T-helper 17 cell (primary cell): Measurements from ENCODE around the gene PNMA6E. TPM values are rescaled to one million over a fixed set of nuclear protein-coding genes. Genes with fewer than 3 reads are reported as not detected.

Source experiments
- ATAC-seq: fragments of 150-1000 bp; cut with Tn5 transposase; 2 replicates; pipeline ENCODE4 v1.10.0; 2021; ENCODE audit warnings: mild to moderate bottlenecking, moderate library complexity
- DNase-seq, 3 donors: peaks; one replicate each; pipeline versions ENCODE4 v3.0.0 to v3.0.0-alpha.2; 2020 to 2021
- H3K9me3 ChIP-seq: one replicate; pipeline ENCODE4 v1.7.0; 2013; ENCODE audit warnings: low read length, mild to moderate bottlenecking; ENCODE audit not compliant: control insufficient read depth, poor library complexity, severe bottlenecking
- H3K27ac Mint-ChIP-seq: one replicate; pipeline ENCODE4 v1.8.0; 2022; ENCODE audit warnings: mild to moderate bottlenecking, moderate library complexity, mixed read lengths
- H3K27me3 Mint-ChIP-seq: one replicate; pipeline ENCODE4 v1.8.0; 2022; ENCODE audit warnings: mixed read lengths
- H3K36me3 Mint-ChIP-seq: one replicate; pipeline ENCODE4 v1.8.0; 2022; ENCODE audit warnings: low read depth, mixed read lengths
- H3K4me1 Mint-ChIP-seq: one replicate; pipeline ENCODE4 v1.8.0; 2022; ENCODE audit warnings: mild to moderate bottlenecking, mixed read lengths
- H3K4me3 Mint-ChIP-seq: one replicate; pipeline ENCODE4 v1.8.0; 2022; ENCODE audit warnings: mild to moderate bottlenecking, moderate library complexity, mixed read lengths
- total RNA-seq, 4 donors: library from RNA in 2 of 4; stranded (reverse) in 2 of 4; gene quantifications; one replicate each; pipeline ENCODE4 v1.2.3 and lab custom pipeline; 2022 to 2026

Gene PNMA6E
- total RNA-seq, 2 donors from 2014 or later = not detected

DNA sequence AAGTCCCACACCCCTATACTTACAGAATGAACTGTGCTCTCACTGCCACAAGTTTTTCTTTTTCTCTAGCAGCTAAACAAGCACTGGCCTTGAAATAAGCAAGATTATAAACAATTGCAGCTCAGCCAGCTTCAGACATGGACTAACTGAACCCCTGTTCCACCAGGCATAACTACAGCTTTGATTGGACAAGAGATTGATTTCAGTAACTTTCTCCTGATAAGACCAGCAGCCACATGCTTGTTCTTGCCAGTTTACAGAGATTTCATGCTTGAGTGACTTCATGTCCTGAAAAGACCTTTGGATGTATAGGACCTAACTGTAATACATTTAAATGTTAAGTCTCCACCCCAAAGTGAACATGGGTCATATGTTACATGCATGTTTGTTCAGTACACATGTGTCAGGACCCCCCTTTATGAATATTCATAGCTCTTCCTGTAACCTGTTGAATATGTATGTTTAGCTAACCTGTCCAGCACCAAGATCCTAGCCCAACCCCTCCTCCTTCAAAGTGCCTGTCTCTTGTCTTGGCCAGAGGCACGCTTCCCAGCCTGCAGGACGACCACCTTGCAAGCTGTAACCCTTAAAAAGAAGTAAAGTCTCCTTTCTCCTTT is 39.3 kb downstream of the PNMA6E start:
- Mint-ChIP-seq H3K4me1 (no peaks in the 10 kb centered on the region), H3K27me3 (no peaks in the 10 kb centered on the region), H3K36me3 (no peaks in the 10 kb centered on the region), H3K27ac (no peak overlapping the region), H3K4me3 (no peak overlapping the region)
- DNase-seq (no peak), ATAC-seq (no peak)
- no peaks in the 10 kb centered on the region for H3K9me3 ChIP-seq

DNA sequence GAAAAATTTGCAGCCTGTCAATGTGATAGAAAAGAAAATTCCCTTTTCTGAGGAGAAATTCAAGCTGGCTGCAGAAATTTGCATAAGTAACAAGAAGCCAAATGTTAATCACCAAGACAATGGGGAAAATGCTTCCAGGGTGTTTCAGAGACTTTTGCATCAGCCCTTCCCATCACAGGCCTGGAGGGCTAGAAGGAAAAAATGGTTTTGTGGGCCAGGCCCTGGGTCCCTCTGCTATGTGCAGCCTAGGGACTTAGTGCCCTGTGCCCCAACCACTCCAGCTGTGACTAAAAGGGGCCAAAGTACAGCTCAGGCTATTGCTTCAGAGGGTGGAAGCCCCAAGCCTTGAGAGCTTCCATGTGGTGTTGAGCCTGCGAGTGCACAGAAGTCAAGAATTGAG is 43.3 kb downstream of the PNMA6E start:
- ATAC-seq (no peak), DNase-seq (no peak)
- no peaks in the 10 kb centered on the region for H3K9me3 ChIP-seq
- Mint-ChIP-seq H3K36me3 (no peaks in the 10 kb centered on the region), H3K27me3 (no peaks in the 10 kb centered on the region), H3K4me3 (no peak overlapping the region), H3K27ac (no peak overlapping the region), H3K4me1 (peaks cover 2% of the 10 kb centered on the region)

DNA sequence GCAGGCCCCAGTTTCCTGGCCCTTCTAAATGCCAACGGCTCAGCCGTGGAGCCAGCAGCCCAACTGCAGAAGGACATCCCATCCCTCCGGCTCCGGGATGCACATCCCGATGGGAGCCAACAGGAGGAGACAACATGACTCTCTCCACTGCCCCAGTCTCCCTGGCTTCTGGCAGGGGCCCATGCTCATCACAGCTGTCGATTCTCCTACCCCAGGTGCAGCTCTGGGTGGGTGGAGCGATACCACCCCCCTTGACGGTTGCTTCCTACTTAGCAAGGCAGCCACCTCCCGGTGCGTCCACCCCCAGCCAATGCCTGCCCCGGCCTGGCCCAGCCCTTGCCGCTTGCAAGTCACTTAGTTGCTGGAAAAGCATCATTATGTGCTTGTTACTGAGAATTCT is 47.7 kb downstream of the PNMA6E start:
- no peaks in the 10 kb centered on the region for H3K9me3 ChIP-seq
- H3K4me3 Mint-ChIP-seq = no peak overlapping the region
- peaks cover 2% of the 10 kb centered on the region for H3K4me1 Mint-ChIP-seq
- ATAC-seq (no peak), DNase-seq (no peak)
- H3K27ac Mint-ChIP-seq = no peak overlapping the region
- H3K36me3 Mint-ChIP-seq = no peaks in the 10 kb centered on the region
- H3K27me3 Mint-ChIP-seq = no peaks in the 10 kb centered on the region

DNA sequence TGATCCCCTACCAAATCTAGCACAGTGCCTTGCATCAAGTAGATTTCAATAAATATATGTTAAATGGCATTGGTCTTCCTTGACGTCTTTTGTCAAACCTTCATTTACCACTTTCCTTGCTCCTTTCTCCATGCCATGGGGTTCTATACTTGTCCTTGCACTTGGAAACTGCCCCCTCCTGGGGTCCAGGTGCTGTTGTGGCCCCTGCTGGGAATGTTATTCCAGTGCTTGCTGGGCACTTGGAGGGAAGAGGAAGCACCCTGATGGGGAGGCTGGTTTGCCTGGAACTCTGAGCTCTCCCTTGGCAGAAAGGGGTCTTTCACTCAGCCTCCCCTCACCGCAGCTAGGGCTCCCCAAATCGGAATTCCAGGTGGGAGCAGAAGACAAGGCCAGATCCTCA is 48.3 kb downstream of the PNMA6E start:
- no peak overlapping the region for H3K4me3 Mint-ChIP-seq
- no peaks in the 10 kb centered on the region for H3K27me3 Mint-ChIP-seq
- DNase-seq (no peak), ATAC-seq (no peak)
- H3K36me3 Mint-ChIP-seq = no peaks in the 10 kb centered on the region
- no peaks in the 10 kb centered on the region for H3K9me3 ChIP-seq
- no peak overlapping the region for H3K27ac Mint-ChIP-seq
- H3K4me1 Mint-ChIP-seq = peaks cover 2% of the 10 kb centered on the region

DNA sequence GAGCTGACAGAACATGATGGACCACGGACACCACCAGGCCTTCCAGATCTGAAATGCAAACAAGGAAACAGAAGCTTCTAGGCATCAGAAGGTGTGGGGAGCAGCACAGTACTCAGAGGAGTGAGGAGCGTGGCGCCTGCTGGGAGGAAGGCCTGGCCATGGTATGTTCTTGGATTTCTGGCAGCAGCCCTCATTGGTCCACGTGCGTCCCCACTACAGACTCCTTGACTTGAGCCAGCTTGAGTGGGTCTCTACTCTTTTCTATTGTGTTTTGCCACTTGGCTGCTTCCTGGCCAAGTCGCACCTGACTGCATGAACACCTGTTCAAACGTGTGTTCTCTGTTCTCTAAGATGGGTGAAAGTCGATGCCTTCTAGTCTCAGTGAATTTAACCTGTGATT is 49.2 kb downstream of the PNMA6E start:
- Mint-ChIP-seq H3K4me3 (no peak overlapping the region), H3K27ac (no peak overlapping the region), H3K36me3 (no peaks in the 10 kb centered on the region), H3K4me1 (peaks cover 2% of the 10 kb centered on the region), H3K27me3 (no peaks in the 10 kb centered on the region)
- ATAC-seq (no peak), DNase-seq (no peak)
- no peaks in the 10 kb centered on the region for H3K9me3 ChIP-seq

DNA sequence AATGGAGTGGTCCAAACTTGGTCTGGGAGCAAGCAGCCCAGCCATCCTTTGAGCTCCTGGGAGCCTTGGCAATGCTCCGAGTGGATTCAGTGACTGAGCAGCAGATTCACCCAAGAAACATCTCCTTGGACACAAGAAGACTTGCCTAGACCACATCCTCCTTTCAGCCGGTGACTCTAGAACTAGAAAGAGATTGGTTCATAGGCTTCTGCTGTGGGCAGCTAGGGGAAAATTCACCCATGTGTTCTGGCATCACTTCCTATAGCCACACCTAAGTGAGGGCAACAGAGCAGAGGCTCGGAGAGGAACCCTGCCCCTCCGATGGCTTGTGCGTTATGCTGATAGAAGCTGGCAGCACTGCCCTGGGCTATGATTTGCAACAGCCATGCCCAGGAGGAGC is 51.2 kb downstream of the PNMA6E start:
- Mint-ChIP-seq H3K27ac (no peak overlapping the region), H3K36me3 (no peaks in the 10 kb centered on the region)
- no peak for ATAC-seq

DNA sequence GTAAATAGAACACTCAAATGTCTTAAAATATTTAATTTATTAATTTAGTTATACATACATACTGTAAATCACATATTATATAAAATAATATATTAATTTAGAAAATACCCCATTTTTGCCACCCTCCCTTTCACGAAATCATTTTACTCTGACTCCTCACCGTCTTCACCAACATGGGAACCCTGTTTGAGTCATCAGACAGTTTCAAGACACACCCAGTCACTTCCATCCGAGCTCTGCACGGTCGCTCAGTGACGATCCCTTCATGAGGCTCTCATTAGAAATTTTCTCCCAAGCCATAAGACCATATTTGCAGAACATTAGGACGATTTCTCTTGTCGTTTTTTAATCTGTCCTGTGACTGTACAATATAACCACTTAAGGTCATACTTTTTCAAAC is 52.7 kb downstream of the PNMA6E start:
- DNase-seq (no peak), ATAC-seq (no peak)
- Mint-ChIP-seq H3K27me3 (no peaks in the 10 kb centered on the region), H3K36me3 (no peaks in the 10 kb centered on the region), H3K27ac (no peak overlapping the region), H3K4me1 (peaks cover 3% of the 10 kb centered on the region), H3K4me3 (no peak overlapping the region)
- no peaks in the 10 kb centered on the region for H3K9me3 ChIP-seq

More for the DNA sequence above, 51.2 kb downstream of the PNMA6E start:
- Mint-ChIP-seq H3K27me3 (no peaks in the 10 kb centered on the region), H3K4me3 (no peak overlapping the region), H3K4me1 (peaks cover 2% of the 10 kb centered on the region)
- H3K9me3 ChIP-seq = no peaks in the 10 kb centered on the region
- no peak for DNase-seq

DNA sequence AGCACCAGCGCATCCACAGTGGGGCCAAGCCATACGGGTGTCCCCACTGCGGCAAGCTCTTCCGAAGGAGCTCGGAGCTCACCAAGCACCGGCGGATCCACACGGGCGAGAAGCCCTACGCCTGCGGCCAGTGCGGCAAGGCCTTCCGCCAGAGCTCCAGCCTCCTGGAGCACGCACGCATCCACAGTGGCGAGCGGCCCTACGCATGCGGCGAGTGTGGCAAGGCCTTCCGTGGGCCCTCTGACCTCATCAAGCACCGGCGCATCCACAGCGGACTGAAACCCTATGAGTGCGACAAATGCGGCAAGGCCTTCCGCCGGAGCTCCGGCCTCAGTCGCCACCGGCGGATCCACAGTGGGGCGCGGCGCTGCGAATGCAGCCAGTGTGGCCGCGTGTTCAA is 53.6 kb downstream of the PNMA6E start:
- Mint-ChIP-seq H3K4me3 (no peak overlapping the region), H3K27ac (no peak overlapping the region), H3K4me1 (peaks cover 8% of the 10 kb centered on the region), H3K36me3 (no peaks in the 10 kb centered on the region), H3K27me3 (no peaks in the 10 kb centered on the region)
- DNase-seq (no peak), ATAC-seq (no peak)
- H3K9me3 ChIP-seq = no peaks in the 10 kb centered on the region

Other genes with a start within 250 kb of the PNMA6E start
- gene MAGEA1, start 222.1 kb downstream of the PNMA6E start, total RNA-seq = not detected
- gene PNMA6F, start 79.6 kb downstream of the PNMA6E start, total RNA-seq = not detected
- gene ZNF275, start 67.2 kb downstream of the PNMA6E start, total RNA-seq = 10 to 100 TPM; 12.0 to 12.4 TPM
- gene ZFP92, start 10.1 kb upstream of the PNMA6E start, total RNA-seq = 1 to 10 TPM in 1 of 2 donors, under 1 TPM in 1; 0.50 to 1.2 TPM
- gene TREX2, start 44.7 kb upstream of the PNMA6E start, total RNA-seq = 1 to 10 TPM; 2.0 to 3.3 TPM
- 10 to 100 TPM; 27.1 to 34.2 TPM for gene HAUS7, start 69.2 kb upstream of the PNMA6E start, total RNA-seq
- not detected for gene BGN, start 93.6 kb upstream of the PNMA6E start, total RNA-seq
- gene ATP2B3, start 116.3 kb upstream of the PNMA6E start, total RNA-seq = not detected
- 10 to 100 TPM; 14.6 to 19.2 TPM for gene CCNQ, start 197.8 kb upstream of the PNMA6E start, total RNA-seq
- gene DUSP9, start 245.9 kb upstream of the PNMA6E start, total RNA-seq = not detected